Neural cell (in vitro differentiated cells): Measurements from ENCODE around the gene CNOT4. TPM values are rescaled to one million over a fixed set of nuclear protein-coding genes. Genes with fewer than 3 reads are reported as not detected.

Experiments
- H2AFZ ChIP-seq: fragments of 200-600, 300-800 bp; sonication (generic), shearing (Covaris generic); 2 replicates; pipeline ENCODE4 v1.6.0; 2014; ENCODE audit warnings: low read depth, mild to moderate bottlenecking, antibody characterized with exemption, low read length, moderate library complexity
- H3F3A ChIP-seq: fragments of 200-600 bp; shearing (Covaris generic); 2 replicates; pipeline ENCODE4 v1.6.1; 2016; ENCODE audit warnings: mild to moderate bottlenecking, moderate library complexity, mixed read lengths, antibody characterized with exemption, low read length; ENCODE audit not compliant: insufficient read depth, poor library complexity, severe bottlenecking
- H3K27ac ChIP-seq: fragments of 200-600, 300-800 bp; sonication (generic), shearing (Covaris generic); 2 replicates; pipeline ENCODE4 v1.5.1; 2014; ENCODE audit warnings: mild to moderate bottlenecking, low read length, moderate library complexity
- H3K27me3 ChIP-seq: fragments of 300-800, 200-600 bp; sonication (generic), shearing (Covaris generic); 2 replicates; pipeline ENCODE4 v1.6.0; 2014; ENCODE audit warnings: mild to moderate bottlenecking, low read depth, low read length, moderate library complexity; ENCODE audit not compliant: insufficient read depth
- H3K36me3 ChIP-seq: fragments of 300-800, 200-600 bp; sonication (generic), shearing (Covaris generic); 2 replicates; pipeline ENCODE4 v1.5.1; 2014; ENCODE audit warnings: mild to moderate bottlenecking, antibody characterized with exemption, low read length, moderate library complexity; ENCODE audit not compliant: insufficient read depth
- H3K4me2 ChIP-seq: fragments of 300-800, 200-600 bp; sonication (generic), shearing (Covaris generic); 2 replicates; pipeline ENCODE4 v1.6.0; 2014; ENCODE audit warnings: mild to moderate bottlenecking, low read length
- H3K4me3 ChIP-seq: fragments of 300-800, 200-600 bp; sonication (generic), shearing (Covaris generic); 2 replicates; pipeline ENCODE4 v1.5.1; 2014; ENCODE audit warnings: mild to moderate bottlenecking, low read length, moderate library complexity
- H3K79me2 ChIP-seq: fragments of 200-600 bp; shearing (Covaris generic); replicated peaks from 2 replicates; pipeline ENCODE4 v1.6.0; 2014; ENCODE audit warnings: mild to moderate bottlenecking, low read length, moderate library complexity; ENCODE audit not compliant: insufficient read depth
- H3K9ac ChIP-seq: fragments of 300-800, 200-600 bp; sonication (generic), shearing (Covaris generic); 2 replicates; pipeline ENCODE4 v1.6.1; 2016; ENCODE audit warnings: mild to moderate bottlenecking, low read length, mixed read lengths
- H3K9me2 ChIP-seq: fragments of 200-600 bp; shearing (Covaris generic); 2 replicates; pipeline ENCODE4 v1.6.1; 2016; ENCODE audit warnings: mild to moderate bottlenecking, low read length, mixed read lengths; ENCODE audit not compliant: insufficient read depth
- H3K9me3 ChIP-seq: fragments of 200-600, 300-800 bp; sonication (generic), shearing (Covaris generic); 2 replicates; pipeline ENCODE4 v1.6.1; 2016; ENCODE audit warnings: mild to moderate bottlenecking, mixed run types, low read length, moderate library complexity, mixed read lengths
- H4K20me1 ChIP-seq: fragments of 200-600 bp; shearing (Covaris generic); 2 replicates; pipeline ENCODE4 v1.6.1; 2016; ENCODE audit warnings: mild to moderate bottlenecking, mixed run types; ENCODE audit not compliant: insufficient read depth
- CTCF ChIP-seq: fragments of 450-650 bp; IDR thresholded peaks from 2 replicates; pipeline ENCODE4 v1.5.1; 2014; ENCODE audit warnings: antibody characterized with exemption, mild to moderate bottlenecking, moderate library complexity; ENCODE audit not compliant: poor library complexity, severe bottlenecking
- EP300 ChIP-seq: fragments of 450-650 bp; conservative IDR thresholded peaks from 2 replicates; pipeline ENCODE4 v1.6.1; 2014; ENCODE audit warnings: antibody characterized with exemption, mild to moderate bottlenecking, moderate library complexity; ENCODE audit not compliant: poor library complexity, severe bottlenecking
- EZH2 ChIP-seq: fragments of 200-600, 300-800 bp; shearing (Covaris generic), sonication (generic); IDR thresholded peaks from 2 replicates; pipeline ENCODE4 v1.6.1; 2014; ENCODE audit warnings: antibody characterized with exemption, low read length, borderline replicate concordance, mild to moderate bottlenecking; ENCODE audit not compliant: insufficient read depth, poor library complexity, severe bottlenecking
- MXI1 ChIP-seq: fragments of 450-650 bp; conservative IDR thresholded peaks from 2 replicates; pipeline ENCODE4 v1.6.1; 2014; ENCODE audit warnings: antibody characterized with exemption, mild to moderate bottlenecking; ENCODE audit not compliant: poor library complexity, severe bottlenecking
- POLR2AphosphoS5 ChIP-seq: IDR thresholded peaks from 2 replicates; pipeline ENCODE4 v1.6.1; 2012
- RAD21 ChIP-seq: fragments of 450-650 bp; conservative IDR thresholded peaks from 2 replicates; pipeline ENCODE4 v1.6.1; 2014; ENCODE audit warnings: antibody characterized with exemption, mild to moderate bottlenecking, moderate library complexity
- REST ChIP-seq: IDR thresholded peaks from 2 replicates; pipeline ENCODE4 v1.6.1; 2012; ENCODE audit warnings: borderline replicate concordance
- SMC3 ChIP-seq: fragments of 450-650 bp; conservative IDR thresholded peaks from 2 replicates; pipeline ENCODE4 v1.6.1; 2014; ENCODE audit warnings: antibody characterized with exemption, mild to moderate bottlenecking, moderate library complexity; ENCODE audit not compliant: poor library complexity
- TAF1 ChIP-seq: IDR thresholded peaks from 2 replicates; pipeline ENCODE4 v1.6.1; 2012; ENCODE audit warnings: low read depth
- polyA plus RNA-seq: library from polyadenylated mRNA; depleted of rRNA; stranded (reverse); fragments of >200 nt; gene quantifications from 2 replicates; pipeline ENCODE4 v1.2.3, GENCODE V29; 2014

The CNOT4 gene
- polyA plus RNA-seq, 1 donor from 2014 or later: 6.4 TPM

- Histone ChIP-seq H3K4me2 (no peak overlapping the region), H3F3A (no peaks in the 10 kb centered on the region), H3K4me3 (no peak overlapping the region), H3K27ac (no peak overlapping the region), H2AFZ (no peak overlapping the region), H3K9ac (no peak overlapping the region), H3K36me3 (no peaks in the 10 kb centered on the region), H3K27me3 (no peaks in the 10 kb centered on the region), H3K9me2 (no peaks in the 10 kb centered on the region), H3K79me2 (no peaks in the 10 kb centered on the region), H3K9me3 (no peaks in the 10 kb centered on the region), H4K20me1 (no peaks in the 10 kb centered on the region)
- TF ChIP-seq TAF1: no peak
- no peak for TF ChIP-seq EP300
- TF ChIP-seq RAD21: no peak
- no peak for TF ChIP-seq SMC3
- TF ChIP-seq POLR2AphosphoS5: no peak
- TF ChIP-seq EZH2: no peak
- no peak for TF ChIP-seq REST
- TF ChIP-seq MXI1: no peak
- TF ChIP-seq CTCF: no peak
These were observed 13.2 kb upstream of the CNOT4 start for GRCh38 chr7:135523146-135523545.

GRCh38 chr7:135522509-135522908, 12.6 kb upstream of the CNOT4 start:
- H3K79me2 ChIP-seq: no peaks in the 10 kb centered on the region
- H3K4me2 ChIP-seq: no peak overlapping the region
- H3F3A ChIP-seq: no peaks in the 10 kb centered on the region
- H2AFZ ChIP-seq: no peak overlapping the region
- no peak for TF ChIP-seq EZH2
- no peak for TF ChIP-seq POLR2AphosphoS5
- TF ChIP-seq SMC3: no peak
- no peak for TF ChIP-seq CTCF
- TF ChIP-seq TAF1: no peak
- TF ChIP-seq REST: no peak
- TF ChIP-seq RAD21: no peak
- no peak for TF ChIP-seq EP300
- no peak for TF ChIP-seq MXI1
- H3K27ac ChIP-seq: no peak overlapping the region
- H3K36me3 ChIP-seq: no peaks in the 10 kb centered on the region
- H3K4me3 ChIP-seq: no peak overlapping the region
- H4K20me1 ChIP-seq: no peaks in the 10 kb centered on the region
- H3K9ac ChIP-seq: no peak overlapping the region
- no peaks in the 10 kb centered on the region for H3K9me2 ChIP-seq
- H3K9me3 ChIP-seq: no peaks in the 10 kb centered on the region
- H3K27me3 ChIP-seq: no peaks in the 10 kb centered on the region
